ENCODE measurements around the gene SIRPD. TPM values are rescaled to one million over a fixed set of nuclear protein-coding genes. Genes with fewer than 3 reads are reported as not detected.

SIRPD gene
- total and polyA plus RNA-seq, 2 of the 8 experiments (the other 6 are each of a cell fraction or from before 2014, with no cell fraction given): not detected

DNA sequence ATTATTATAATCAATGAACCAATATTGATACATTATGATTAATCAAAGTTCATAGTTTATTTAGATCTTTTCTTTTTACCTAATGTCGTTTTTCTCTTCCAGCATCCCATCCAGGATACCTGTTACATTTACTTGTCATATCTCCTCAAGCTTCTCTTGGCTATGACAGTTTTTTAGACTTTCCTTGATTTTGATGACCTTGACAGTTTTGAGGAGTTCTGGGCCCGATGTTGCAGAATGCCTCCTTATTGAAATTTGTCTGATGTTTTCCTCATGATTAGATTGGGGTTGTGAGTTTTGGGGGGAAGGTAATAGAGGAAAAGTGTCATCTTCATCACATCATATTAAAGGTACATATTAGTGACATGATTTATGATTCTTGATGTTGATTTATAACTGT, 3.8 kb upstream of the SIRPD start (continued):
- TF ChIP-seq NRF1 (IDR thresholded peaks at IDR 0.05; ENCODE audit: low read depth, low read length) (no peak), CTBP2 (IDR thresholded peaks at IDR 0.05; ENCODE audit: borderline replicate concordance, insufficient read depth, insufficient read length, low read length) (no peak), TEAD4 (IDR thresholded peaks at IDR 0.05; ENCODE audit: low read depth, low read length) (no peak)

Measured in H1 (cell line).